Left ventricle myocardium inferior (tissue), 1 donor: ENCODE results near the gene DSP. TPM values are rescaled to one million over a fixed set of nuclear protein-coding genes. Genes with fewer than 3 reads are reported as not detected.

ENCODE experiments used
- DNase-seq: peaks from one replicate; pipeline ENCODE4 v3.0.0-alpha.2; 2020
- H3K27ac ChIP-seq: fragments of 200-600 bp; replicated peaks from 2 replicates; pipeline ENCODE4 v1.8.0; 2021
- H3K27me3 ChIP-seq: fragments of 200-600 bp; 2 replicates; pipeline ENCODE4 v1.8.0; 2021; ENCODE audit warnings: low read depth
- H3K36me3 ChIP-seq: fragments of 200-600 bp; 2 replicates; pipeline ENCODE4 v1.8.0; 2021
- H3K4me1 ChIP-seq: fragments of 200-600 bp; 2 replicates; pipeline ENCODE4 v1.8.0; 2021
- H3K4me3 ChIP-seq: fragments of 200-600 bp; 2 replicates; pipeline ENCODE4 v1.8.0; 2021; ENCODE audit warnings: mild to moderate bottlenecking, moderate library complexity
- H3K9me3 ChIP-seq: fragments of 200-600 bp; replicated peaks from 2 replicates; pipeline ENCODE4 v1.8.0; 2021
- CTCF ChIP-seq: fragments of 200-600 bp; IDR thresholded peaks from 2 replicates; pipeline ENCODE4 v1.8.0; 2021; ENCODE audit warnings: antibody characterized with exemption, mild to moderate bottlenecking, borderline replicate concordance
- intact Hi-C: fragments of 100-400 bp; cut with micrococcal nuclease; formaldehyde crosslinking; loops from one replicate; pipeline ENCODE4 v1.11.0; 2022
- total RNA-seq: library from RNA; stranded (reverse); fragmentation: NEBNext Ultra II Directional; extraction: Animal tissue kit (Norgen Biotek cat#: 25700); gene quantifications from one replicate; pipeline ENCODE4 v1.2.1, GENCODE V29; 2021
- donor health status: DM: no; HTN: yes; CAD: no; lungs with severe emphysema.

Gene DSP
- total RNA-seq, 1 donor from 2014 or later = 322 TPM

- Histone ChIP-seq H3K27me3 (no peaks in the 10 kb centered on the region), H3K4me1 (peaks cover 60% of the 10 kb centered on the region), H3K36me3 (peaks cover 27% of the 10 kb centered on the region), H3K9me3 (no peaks in the 10 kb centered on the region), H3K4me3 (peak overlapping the region; percentile 82), H3K27ac (peak overlapping the region; percentile 87)
- DNase-seq = no peak
- no peak for TF ChIP-seq CTCF
- intact Hi-C loops = no loop called here
Observed at GRCh38 chr6:7591770-7592169, 50.3 kb downstream of the DSP start.

GRCh38 chr6:7593229-7593628, 51.8 kb downstream of the DSP start:
- intact Hi-C loops = no loop called here
- H3K4me1 ChIP-seq = peaks cover 66% of the 10 kb centered on the region
- DNase-seq = no peak
- peak overlapping the region; percentile 87 for H3K27ac ChIP-seq
- H3K4me3 ChIP-seq = no peak overlapping the region
- no peaks in the 10 kb centered on the region for H3K9me3 ChIP-seq
- H3K27me3 ChIP-seq = no peaks in the 10 kb centered on the region
- TF ChIP-seq CTCF = no peak
- H3K36me3 ChIP-seq = peaks cover 42% of the 10 kb centered on the region

GRCh38 chr6:7594579-7595125, 53.2 kb downstream of the DSP start:
- H3K9me3 ChIP-seq = no peaks in the 10 kb centered on the region
- TF ChIP-seq CTCF = no peak

GRCh38 chr6:7604003-7604402, 62.5 kb downstream of the DSP start:
- Histone ChIP-seq H3K36me3 (peaks cover 98% of the 10 kb centered on the region), H3K27ac (peak overlapping the region; percentile 53), H3K9me3 (no peaks in the 10 kb centered on the region), H3K4me3 (no peak overlapping the region), H3K4me1 (peaks cover 22% of the 10 kb centered on the region), H3K27me3 (no peaks in the 10 kb centered on the region)
- intact Hi-C loops = loop anchor here (10.0 kb wide), 2 partner anchors 199 to 299 kb away; no protein-coding TSS in a partner anchor
- peak; percentile 53 for DNase-seq
- TF ChIP-seq CTCF = no peak

More at GRCh38 chr6:7594579-7595125, 53.2 kb downstream of the DSP start:
- H3K27ac ChIP-seq = peak overlapping the region; percentile 87
- intact Hi-C loops = no loop called here
- DNase-seq = no peak
- H3K36me3 ChIP-seq = peaks cover 54% of the 10 kb centered on the region
- H3K4me3 ChIP-seq = peak overlapping the region; percentile 9
- peaks cover 59% of the 10 kb centered on the region for H3K4me1 ChIP-seq
- H3K27me3 ChIP-seq = no peaks in the 10 kb centered on the region

GRCh38 chr6:7604506-7604905, 63.0 kb downstream of the DSP start:
- Histone ChIP-seq H3K4me3 (no peak overlapping the region), H3K27ac (peak overlapping the region; percentile 53), H3K4me1 (peaks cover 22% of the 10 kb centered on the region), H3K27me3 (no peaks in the 10 kb centered on the region), H3K36me3 (peaks cover 98% of the 10 kb centered on the region), H3K9me3 (no peaks in the 10 kb centered on the region)
- intact Hi-C loops = loop anchor here (10.0 kb wide), 2 partner anchors 200 to 300 kb away; no protein-coding TSS in a partner anchor
- DNase-seq = no peak
- no peak for TF ChIP-seq CTCF
